ENCODE measurements around the gene SLC37A1.

SLC37A1 gene

GRCh38 chr21:42538479-42539275, 25.0 kb downstream of the SLC37A1 start:
- H3K36me3 ChIP-seq (ENCODE audit: control insufficient read depth, insufficient read depth, low read length) = no peaks in the 10 kb centered on the region
- no peak overlapping the region for H3K4me2 ChIP-seq (ENCODE audit: low read length)
- no peak overlapping the region for H3K27ac ChIP-seq
- no peak overlapping the region for H2AFZ ChIP-seq
- no peaks in the 10 kb centered on the region for H3K4me1 ChIP-seq
- H3K27me3 ChIP-seq (ENCODE audit: control insufficient read depth, insufficient read depth, low read length) = no peaks in the 10 kb centered on the region
- no peaks in the 10 kb centered on the region for H3K9me3 ChIP-seq (ENCODE audit: control insufficient read depth, low read length)
- H3K4me3 ChIP-seq (ENCODE audit: low read depth, low read length) = no peak overlapping the region
- TF ChIP-seq, protein P1, sequence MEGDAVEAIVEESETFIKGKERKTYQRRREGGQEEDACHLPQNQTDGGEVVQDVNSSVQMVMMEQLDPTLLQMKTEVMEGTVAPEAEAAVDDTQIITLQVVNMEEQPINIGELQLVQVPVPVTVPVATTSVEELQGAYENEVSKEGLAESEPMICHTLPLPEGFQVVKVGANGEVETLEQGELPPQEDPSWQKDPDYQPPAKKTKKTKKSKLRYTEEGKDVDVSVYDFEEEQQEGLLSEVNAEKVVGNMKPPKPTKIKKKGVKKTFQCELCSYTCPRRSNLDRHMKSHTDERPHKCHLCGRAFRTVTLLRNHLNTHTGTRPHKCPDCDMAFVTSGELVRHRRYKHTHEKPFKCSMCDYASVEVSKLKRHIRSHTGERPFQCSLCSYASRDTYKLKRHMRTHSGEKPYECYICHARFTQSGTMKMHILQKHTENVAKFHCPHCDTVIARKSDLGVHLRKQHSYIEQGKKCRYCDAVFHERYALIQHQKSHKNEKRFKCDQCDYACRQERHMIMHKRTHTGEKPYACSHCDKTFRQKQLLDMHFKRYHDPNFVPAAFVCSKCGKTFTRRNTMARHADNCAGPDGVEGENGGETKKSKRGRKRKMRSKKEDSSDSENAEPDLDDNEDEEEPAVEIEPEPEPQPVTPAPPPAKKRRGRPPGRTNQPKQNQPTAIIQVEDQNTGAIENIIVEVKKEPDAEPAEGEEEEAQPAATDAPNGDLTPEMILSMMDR (IDR thresholded peaks at IDR 0.05) = no peak
- no peak overlapping the region for H3K9ac ChIP-seq
- no peaks in the 10 kb centered on the region for H3K79me2 ChIP-seq

DNA sequence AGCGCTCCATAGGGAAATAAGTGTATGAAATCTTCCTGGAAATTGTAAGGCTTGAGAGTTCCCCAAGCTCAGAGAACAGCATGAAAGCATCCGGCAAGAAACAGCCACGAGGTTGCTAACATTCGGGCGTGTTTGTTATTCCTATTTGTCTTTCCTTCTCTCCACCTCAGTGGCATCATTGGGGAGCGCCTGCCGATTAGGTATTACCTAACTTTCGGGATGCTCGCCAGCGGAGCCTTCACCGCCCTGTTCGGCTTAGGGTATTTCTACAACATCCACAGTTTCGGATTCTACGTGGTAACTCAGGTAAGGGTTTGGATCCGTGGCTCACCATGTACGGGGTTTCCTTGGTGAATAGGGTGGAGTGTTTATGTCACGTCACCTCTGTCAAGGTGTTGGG, 25.7 kb downstream of the SLC37A1 start:
- Histone ChIP-seq H3K4me3 (ENCODE audit: low read depth, low read length) (no peak overlapping the region), H2AFZ (no peak overlapping the region), H3K4me2 (ENCODE audit: low read length) (no peak overlapping the region), H3K36me3 (ENCODE audit: control insufficient read depth, insufficient read depth, low read length) (no peaks in the 10 kb centered on the region), H3K4me1 (no peaks in the 10 kb centered on the region), H3K9me3 (ENCODE audit: control insufficient read depth, low read length) (no peaks in the 10 kb centered on the region), H3K79me2 (no peaks in the 10 kb centered on the region), H3K9ac (no peak overlapping the region), H3K27me3 (ENCODE audit: control insufficient read depth, insufficient read depth, low read length) (no peaks in the 10 kb centered on the region), H3K27ac (no peak overlapping the region)
- TF ChIP-seq, protein P1 (IDR thresholded peaks at IDR 0.05) = no peak

- Histone ChIP-seq H3K4me3 (ENCODE audit: low read depth, low read length) (no peak overlapping the region), H3K9ac (no peak overlapping the region), H3K4me1 (no peaks in the 10 kb centered on the region), H3K9me3 (ENCODE audit: control insufficient read depth, low read length) (no peaks in the 10 kb centered on the region), H2AFZ (no peak overlapping the region), H3K27me3 (ENCODE audit: control insufficient read depth, insufficient read depth, low read length) (no peaks in the 10 kb centered on the region), H3K79me2 (no peaks in the 10 kb centered on the region), H3K27ac (no peak overlapping the region), H3K4me2 (ENCODE audit: low read length) (no peak overlapping the region), H3K36me3 (ENCODE audit: control insufficient read depth, insufficient read depth, low read length) (no peaks in the 10 kb centered on the region)
- TF ChIP-seq, protein P1 (IDR thresholded peaks at IDR 0.05) = no peak
Measured at GRCh38 chr21:42539931-42540343, 26.3 kb downstream of the SLC37A1 start.

- Histone ChIP-seq H3K9me3 (ENCODE audit: control insufficient read depth, low read length) (no peaks in the 10 kb centered on the region), H3K4me1 (no peaks in the 10 kb centered on the region), H3K9ac (no peak overlapping the region), H3K27ac (no peak overlapping the region), H3K4me3 (ENCODE audit: low read depth, low read length) (no peak overlapping the region), H3K79me2 (no peaks in the 10 kb centered on the region), H2AFZ (no peak overlapping the region), H3K36me3 (ENCODE audit: control insufficient read depth, insufficient read depth, low read length) (no peaks in the 10 kb centered on the region), H3K27me3 (ENCODE audit: control insufficient read depth, insufficient read depth, low read length) (no peaks in the 10 kb centered on the region), H3K4me2 (ENCODE audit: low read length) (no peak overlapping the region)
- TF ChIP-seq, protein P1 (IDR thresholded peaks at IDR 0.05) = no peak
Measured at GRCh38 chr21:42540396-42540795, 26.7 kb downstream of the SLC37A1 start.

GRCh38 chr21:42541174-42541573, 27.5 kb downstream of the SLC37A1 start:
- no peak overlapping the region for H3K9ac ChIP-seq
- no peaks in the 10 kb centered on the region for H3K9me3 ChIP-seq (ENCODE audit: control insufficient read depth, low read length)
- no peak overlapping the region for H3K27ac ChIP-seq
- H3K4me2 ChIP-seq (ENCODE audit: low read length) = no peak overlapping the region
- TF ChIP-seq, protein P1 (IDR thresholded peaks at IDR 0.05) = no peak
- H3K4me1 ChIP-seq = no peaks in the 10 kb centered on the region
- no peaks in the 10 kb centered on the region for H3K27me3 ChIP-seq (ENCODE audit: control insufficient read depth, insufficient read depth, low read length)
- H3K36me3 ChIP-seq (ENCODE audit: control insufficient read depth, insufficient read depth, low read length) = no peaks in the 10 kb centered on the region
- H3K79me2 ChIP-seq = no peaks in the 10 kb centered on the region
- no peak overlapping the region for H3K4me3 ChIP-seq (ENCODE audit: low read depth, low read length)
- H2AFZ ChIP-seq = no peak overlapping the region
